Peyer's patch (tissue), 4 donors: ENCODE results near the gene ARL8A. TPM values are rescaled to one million over a fixed set of nuclear protein-coding genes. Genes with fewer than 3 reads are reported as not detected.

Experiments
- DNase-seq, 3 donors: peaks; one replicate each; pipeline ENCODE4 v3.0.0-alpha.2; 2017 to 2019
- H3K27ac ChIP-seq, 4 donors: fragments of 200-600 bp; sonication (generic); one replicate each; pipeline ENCODE4 v1.5.1; 2016 to 2019
- H3K27me3 ChIP-seq, 2 donors: fragments of 200-600 bp; sonication (generic); one replicate each; pipeline ENCODE4 v1.5.1; 2019
- H3K36me3 ChIP-seq, 3 donors: fragments of 200-600 bp; sonication (generic); one replicate each; pipeline ENCODE4 v1.5.1; 2016 to 2019
- H3K4me1 ChIP-seq, 4 donors: fragments of 200-600 bp; sonication (generic); one replicate each; pipeline ENCODE4 v1.5.1; 2016 to 2019
- H3K4me3 ChIP-seq, 4 donors: fragments of 200-600 bp; sonication (generic); 1 replicate in 3 of 4; 2 replicates in 1 of 4; pipeline ENCODE4 v1.5.1; 2016 to 2019; ENCODE audit warnings: mild to moderate bottlenecking in 1 of 4
- H3K9me3 ChIP-seq, 4 donors: fragments of 200-600 bp; sonication (generic); one replicate each; pipeline ENCODE4 v1.5.1; 2016 to 2019; ENCODE audit warnings: mild to moderate bottlenecking in 1 of 4
- CTCF ChIP-seq, 6 experiments: fragments of 450-650 bp in 4 of 6; fragments of 200-600 bp in 2 of 6; sonication (generic) in 1 of 6; IDR thresholded peaks; one replicate each; pipeline ENCODE4 v1.5.1; 2017 to 2019; ENCODE audit warnings: antibody characterized with exemption in 6 of 6, mild to moderate bottlenecking in 3 of 6, moderate library complexity in 1 of 6
- POLR2A ChIP-seq, 2 donors: fragments of 450-650 bp; IDR thresholded peaks; one replicate each; pipeline ENCODE4 v1.5.1; 2017; ENCODE audit warnings: antibody characterized with exemption in 2 of 2, mild to moderate bottlenecking in 2 of 2, moderate library complexity in 2 of 2
- total RNA-seq, 4 donors: library from RNA; depleted of rRNA; stranded (reverse); fragments of >200 nt; gene quantifications; one replicate each; pipeline ENCODE4 v1.1.0, GENCODE V29; 2016

Gene ARL8A
- total RNA-seq, 4 donors from 2014 or later = 25.7 to 37.1 (median 36.0) TPM

DNA sequence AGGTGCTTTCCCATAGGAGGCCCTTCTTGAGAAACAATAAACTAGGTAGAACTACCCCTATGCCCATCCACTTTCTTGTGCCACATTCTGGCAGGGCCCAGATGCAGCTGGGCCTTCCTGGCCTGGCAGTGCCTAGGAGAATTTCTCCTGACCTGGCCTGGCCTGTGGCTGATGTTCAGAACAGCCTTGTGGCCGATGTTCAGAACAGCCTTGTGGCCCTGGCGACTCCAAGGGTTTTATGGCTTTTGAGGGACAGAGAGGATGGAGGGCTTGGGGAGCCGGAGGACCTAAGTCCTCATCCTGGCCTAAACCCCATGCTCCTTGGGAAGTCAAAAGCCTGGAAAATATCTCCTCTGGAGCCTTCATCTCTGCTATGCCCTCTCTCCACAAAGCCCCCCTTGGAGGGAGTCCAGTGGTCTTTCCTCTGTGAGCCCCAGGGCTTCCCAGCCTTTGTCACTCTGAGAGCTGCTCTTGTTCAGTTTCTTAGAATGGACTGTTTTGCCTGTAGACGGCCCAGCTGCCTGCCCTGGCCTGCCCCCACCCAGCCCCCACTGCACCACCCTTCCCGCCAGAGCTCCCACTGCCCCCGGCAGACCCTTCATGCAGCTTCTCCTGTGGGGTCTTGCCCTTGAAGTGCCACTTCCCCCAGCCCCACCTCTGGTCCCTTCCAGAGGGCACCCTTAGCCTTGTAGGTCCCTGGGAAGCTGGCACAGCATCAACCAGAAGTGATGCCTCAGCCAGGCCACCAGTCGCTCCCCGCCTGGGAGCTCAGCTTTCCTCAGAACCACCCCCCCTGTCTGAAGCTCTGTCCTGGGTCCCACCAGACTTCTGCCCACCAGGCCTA, 14.9 kb downstream of the ARL8A start:
- no peak for DNase-seq

GRCh38 chr1:202127836-202128622, 16.5 kb downstream of the ARL8A start:
- no peak overlapping the region for H3K27ac ChIP-seq
- H3K27me3 ChIP-seq = no peaks in the 10 kb centered on the region
- H3K9me3 ChIP-seq = no peaks in the 10 kb centered on the region
- DNase-seq = no peak
- H3K4me1 ChIP-seq = peaks cover 0 to 9% (median 0%) of the 10 kb centered on the region in 4 donors
- H3K4me3 ChIP-seq = no peak overlapping the region
- TF ChIP-seq CTCF (IDR thresholded peaks at IDR 0.05) = no peak
- TF ChIP-seq POLR2A (IDR thresholded peaks at IDR 0.05) = no peak
- H3K36me3 ChIP-seq = peaks cover 0 to 7% (median 0%) of the 10 kb centered on the region in 3 donors

More for the DNA sequence above, 14.9 kb downstream of the ARL8A start:
- no peak for TF ChIP-seq CTCF (IDR thresholded peaks at IDR 0.05)
- no peak for TF ChIP-seq POLR2A (IDR thresholded peaks at IDR 0.05)
- Histone ChIP-seq H3K27ac (no peak overlapping the region), H3K27me3 (no peaks in the 10 kb centered on the region), H3K4me1 (peaks cover 0 to 12% (median 0%) of the 10 kb centered on the region in 4 donors), H3K9me3 (no peaks in the 10 kb centered on the region), H3K4me3 (no peak overlapping the region), H3K36me3 (peaks cover 0 to 23% (median 0%) of the 10 kb centered on the region in 3 donors)

- peaks cover 0 to 3% (median 0%) of the 10 kb centered on the region in 4 donors for H3K4me1 ChIP-seq
- H3K27me3 ChIP-seq = no peaks in the 10 kb centered on the region
Measured at GRCh38 chr1:202127061-202127460, 17.5 kb downstream of the ARL8A start.

GRCh38 chr1:202126426-202126825, 18.1 kb downstream of the ARL8A start:
- Histone ChIP-seq H3K9me3 (no peaks in the 10 kb centered on the region), H3K4me3 (no peak overlapping the region), H3K4me1 (no peaks in the 10 kb centered on the region), H3K36me3 (no peaks in the 10 kb centered on the region), H3K27ac (no peak overlapping the region), H3K27me3 (no peaks in the 10 kb centered on the region)
- no peak for DNase-seq
- TF ChIP-seq POLR2A (IDR thresholded peaks at IDR 0.05) (no peak), CTCF (IDR thresholded peaks at IDR 0.05) (no peak)

More at GRCh38 chr1:202127061-202127460, 17.5 kb downstream of the ARL8A start:
- Histone ChIP-seq H3K36me3 (no peaks in the 10 kb centered on the region), H3K4me3 (no peak overlapping the region), H3K27ac (no peak overlapping the region), H3K9me3 (no peaks in the 10 kb centered on the region)
- no peak for DNase-seq
- TF ChIP-seq CTCF (IDR thresholded peaks at IDR 0.05) (no peak), POLR2A (IDR thresholded peaks at IDR 0.05) (no peak)

- H3K27ac ChIP-seq = no peak overlapping the region
Measured at GRCh38 chr1:202125611-202126010, 18.9 kb downstream of the ARL8A start.

More at GRCh38 chr1:202125611-202126010, 18.9 kb downstream of the ARL8A start:
- TF ChIP-seq POLR2A (IDR thresholded peaks at IDR 0.05) (no peak), CTCF (IDR thresholded peaks at IDR 0.05) (no peak)
- Histone ChIP-seq H3K4me1 (no peaks in the 10 kb centered on the region), H3K36me3 (no peaks in the 10 kb centered on the region), H3K4me3 (no peak overlapping the region), H3K9me3 (no peaks in the 10 kb centered on the region), H3K27me3 (no peaks in the 10 kb centered on the region)
- no peak for DNase-seq
